ENCODE data around the gene HTRA3.

The HTRA3 gene

GRCh38 chr4:8247047-8247930, 22.3 kb upstream of the HTRA3 start:
- no peak for TF ChIP-seq CTCF (IDR thresholded peaks at IDR 0.05)
- Histone ChIP-seq H3K27ac (no peak overlapping the region), H3K4me3 (ENCODE audit: low read depth in 1 of 2, low read length in 1 of 2) (no peak overlapping the region), H3K36me3 (no peaks in the 10 kb centered on the region), H3K4me1 (ENCODE audit: control insufficient read depth in 1 of 2, insufficient read depth in 1 of 2, low read depth in 1 of 2, low read length in 1 of 2) (peaks cover 0 to 3% of the 10 kb centered on the region in 2 experiments), H3K9me3 (no peaks in the 10 kb centered on the region), H3K27me3 (no peaks in the 10 kb centered on the region)

GRCh38 chr4:8248091-8248490, 21.5 kb upstream of the HTRA3 start:
- H3K4me1 ChIP-seq (ENCODE audit: control insufficient read depth in 1 of 2, insufficient read depth in 1 of 2, low read depth in 1 of 2, low read length in 1 of 2): no peaks in the 10 kb centered on the region

GRCh38 chr4:8250227-8250626, 19.3 kb upstream of the HTRA3 start:
- Histone ChIP-seq H3K4me3 (ENCODE audit: low read depth in 1 of 2, low read length in 1 of 2) (no peak overlapping the region), H3K9me3 (no peaks in the 10 kb centered on the region), H3K27ac (no peak overlapping the region), H3K27me3 (no peaks in the 10 kb centered on the region), H3K4me1 (ENCODE audit: control insufficient read depth in 1 of 2, insufficient read depth in 1 of 2, low read depth in 1 of 2, low read length in 1 of 2) (no peaks in the 10 kb centered on the region), H3K36me3 (no peaks in the 10 kb centered on the region)
- TF ChIP-seq CTCF (IDR thresholded peaks at IDR 0.05): no peak

More at GRCh38 chr4:8248091-8248490, 21.5 kb upstream of the HTRA3 start:
- H3K9me3 ChIP-seq: no peaks in the 10 kb centered on the region
- no peak overlapping the region for H3K4me3 ChIP-seq (ENCODE audit: low read depth in 1 of 2, low read length in 1 of 2)
- no peaks in the 10 kb centered on the region for H3K36me3 ChIP-seq
- no peaks in the 10 kb centered on the region for H3K27me3 ChIP-seq
- no peak for TF ChIP-seq CTCF (IDR thresholded peaks at IDR 0.05)
- no peak overlapping the region for H3K27ac ChIP-seq

GRCh38 chr4:8250637-8251036, 18.9 kb upstream of the HTRA3 start:
- H3K27me3 ChIP-seq: no peaks in the 10 kb centered on the region
- no peak for TF ChIP-seq CTCF (IDR thresholded peaks at IDR 0.05)

GRCh38 chr4:8251110-8251883, 18.3 kb upstream of the HTRA3 start:
- Histone ChIP-seq H3K4me3 (ENCODE audit: low read depth in 1 of 2, low read length in 1 of 2) (no peak overlapping the region), H3K4me1 (ENCODE audit: control insufficient read depth in 1 of 2, insufficient read depth in 1 of 2, low read depth in 1 of 2, low read length in 1 of 2) (no peaks in the 10 kb centered on the region), H3K27me3 (no peaks in the 10 kb centered on the region), H3K27ac (no peak overlapping the region), H3K36me3 (no peaks in the 10 kb centered on the region), H3K9me3 (no peaks in the 10 kb centered on the region)
- no peak for TF ChIP-seq CTCF (IDR thresholded peaks at IDR 0.05)

More at GRCh38 chr4:8250637-8251036, 18.9 kb upstream of the HTRA3 start:
- Histone ChIP-seq H3K36me3 (no peaks in the 10 kb centered on the region), H3K4me1 (ENCODE audit: control insufficient read depth in 1 of 2, insufficient read depth in 1 of 2, low read depth in 1 of 2, low read length in 1 of 2) (no peaks in the 10 kb centered on the region), H3K9me3 (no peaks in the 10 kb centered on the region), H3K27ac (no peak overlapping the region), H3K4me3 (ENCODE audit: low read depth in 1 of 2, low read length in 1 of 2) (no peak overlapping the region)

Measured in neutrophil (primary cell).